Hematopoietic multipotent progenitor cell treated with erythropoietin and hydrocortisone succinate and interleukin-3 and kit ligand, for 17 days (in vitro differentiated cells): ENCODE data around the gene SOWAHB.

ENCODE experiments used
- DNase-seq: peaks from one replicate; pipeline ENCODE4 v3.0.0-alpha.2; 2015; ENCODE audit warnings: low spot score

Gene SOWAHB

DNA sequence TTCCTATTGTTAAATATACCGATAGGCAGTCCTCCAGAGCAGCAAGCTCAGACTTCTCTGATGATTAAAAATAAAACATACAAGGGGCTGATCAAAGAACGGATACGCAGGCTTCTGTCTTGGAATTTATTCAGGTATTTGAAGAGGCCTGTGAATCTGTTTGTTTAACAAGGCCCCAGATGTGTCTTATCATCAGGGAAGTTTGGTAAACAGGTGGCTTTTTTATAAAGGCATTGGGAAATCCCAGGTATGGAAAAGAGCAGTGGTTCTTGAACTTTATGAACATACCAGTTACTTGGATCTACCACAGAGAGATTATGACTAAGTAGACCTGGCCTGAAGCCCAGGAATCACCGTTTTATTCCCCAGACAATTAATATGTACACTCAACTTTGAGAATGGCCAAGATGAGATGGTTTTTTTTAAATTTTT, 47.9 kb downstream of the SOWAHB start:
- no peak for DNase-seq
